ENCODE data around the gene TMOD3. TPM values are rescaled to one million over a fixed set of nuclear protein-coding genes. Genes with fewer than 3 reads are reported as not detected.

TMOD3 gene
- total RNA-seq, 2 experiments from 2014 or later, result 66.0 to 66.1 TPM

GRCh38 chr15:51838270-51838669 is 8.8 kb downstream of the TMOD3 start:
- DNase-seq, result no peak
- Mint-ChIP-seq H3K36me3 (ENCODE audit: low read depth) (peaks cover 13% of the 10 kb centered on the region), H3K4me3 (no peak overlapping the region), H3K27ac (peak overlapping the region; percentile 74), H3K27me3 (no peaks in the 10 kb centered on the region), H3K9me3 (no peaks in the 10 kb centered on the region), H3K4me1 (peaks cover 74% of the 10 kb centered on the region)
- POLR2A ChIA-PET, result no interaction called here
- CTCF ChIA-PET, result interaction anchor here (0.8 to 1.0 kb wide), 2 partner anchors 9 to 62 kb away, joined by 3 to 4 read pairs; partner anchors contain the start of gene TMOD3

GRCh38 chr15:51840692-51841091 is 11.2 kb downstream of the TMOD3 start:
- POLR2A ChIA-PET, result no interaction called here
- peaks cover 6% of the 10 kb centered on the region for H3K36me3 Mint-ChIP-seq (ENCODE audit: low read depth)

GRCh38 chr15:51841406-51842040 is 12.1 kb downstream of the TMOD3 start:
- POLR2A ChIA-PET, result no interaction called here
- no peak for DNase-seq
- no peak overlapping the region for H3K27ac Mint-ChIP-seq

More at GRCh38 chr15:51840692-51841091, 11.2 kb downstream of the TMOD3 start:
- CTCF ChIA-PET, result no interaction called here
- Mint-ChIP-seq H3K27ac (no peak overlapping the region), H3K4me1 (peaks cover 67% of the 10 kb centered on the region), H3K27me3 (no peaks in the 10 kb centered on the region), H3K9me3 (no peaks in the 10 kb centered on the region), H3K4me3 (no peak overlapping the region)
- no peak for DNase-seq

GRCh38 chr15:51842265-51842664 is 12.8 kb downstream of the TMOD3 start:
- Mint-ChIP-seq H3K27ac (peak overlapping the region; percentile 38), H3K9me3 (no peaks in the 10 kb centered on the region), H3K27me3 (no peaks in the 10 kb centered on the region), H3K4me1 (peaks cover 70% of the 10 kb centered on the region), H3K4me3 (no peak overlapping the region), H3K36me3 (ENCODE audit: low read depth) (peaks cover 4% of the 10 kb centered on the region)
- ChIA-PET POLR2A (no interaction called here), CTCF (no interaction called here)
- DNase-seq, result no peak

More at GRCh38 chr15:51841406-51842040, 12.1 kb downstream of the TMOD3 start:
- H3K9me3 Mint-ChIP-seq, result no peaks in the 10 kb centered on the region
- H3K4me3 Mint-ChIP-seq, result no peak overlapping the region
- CTCF ChIA-PET, result interaction anchor here (0.7 kb wide), 1 partner anchor 658 kb away, joined by 3 read pairs; no protein-coding TSS in a partner anchor
- no peaks in the 10 kb centered on the region for H3K27me3 Mint-ChIP-seq
- H3K36me3 Mint-ChIP-seq (ENCODE audit: low read depth), result peaks cover 6% of the 10 kb centered on the region
- H3K4me1 Mint-ChIP-seq, result peaks cover 70% of the 10 kb centered on the region

- H3K27ac Mint-ChIP-seq, result no peak overlapping the region
- CTCF ChIA-PET, result interaction anchor here (0.6 to 1.2 kb wide), 3 partner anchors 18 to 216 kb away, joined by 3 read pairs; no protein-coding TSS in a partner anchor
- peaks cover 5% of the 10 kb centered on the region for H3K36me3 Mint-ChIP-seq (ENCODE audit: low read depth)
- POLR2A ChIA-PET, result no interaction called here
- no peak overlapping the region for H3K4me3 Mint-ChIP-seq
- H3K9me3 Mint-ChIP-seq, result no peaks in the 10 kb centered on the region
- H3K27me3 Mint-ChIP-seq, result no peaks in the 10 kb centered on the region
- DNase-seq, result no peak
- peaks cover 63% of the 10 kb centered on the region for H3K4me1 Mint-ChIP-seq
Measured at GRCh38 chr15:51842852-51843737, 13.6 kb downstream of the TMOD3 start.

- H3K4me1 Mint-ChIP-seq, result peaks cover 60% of the 10 kb centered on the region
- no peak overlapping the region for H3K27ac Mint-ChIP-seq
- peaks cover 2% of the 10 kb centered on the region for H3K9me3 Mint-ChIP-seq
- H3K36me3 Mint-ChIP-seq (ENCODE audit: low read depth), result peaks cover 14% of the 10 kb centered on the region
- no peak overlapping the region for H3K4me3 Mint-ChIP-seq
- CTCF ChIA-PET, result interaction anchor here (1.1 to 1.7 kb wide), 3 partner anchors 9 to 29 kb away, joined by 3 to 6 read pairs (median 4); no protein-coding TSS in a partner anchor
- DNase-seq, result no peak
- no peaks in the 10 kb centered on the region for H3K27me3 Mint-ChIP-seq
- POLR2A ChIA-PET, result interaction anchor here (0.6 kb wide), 1 partner anchor 10 kb away, joined by 3 read pairs; no protein-coding TSS in a partner anchor
Measured at GRCh38 chr15:51844747-51845426, 15.4 kb downstream of the TMOD3 start.

- no peak overlapping the region for H3K27ac Mint-ChIP-seq
- no peaks in the 10 kb centered on the region for H3K27me3 Mint-ChIP-seq
- ChIA-PET POLR2A (no interaction called here), CTCF (interaction anchor here (0.7 to 1.7 kb wide), 3 partner anchors 8 to 282 kb away, joined by 3 to 6 read pairs (median 4); no protein-coding TSS in a partner anchor)
- H3K4me1 Mint-ChIP-seq, result peaks cover 61% of the 10 kb centered on the region
- no peak overlapping the region for H3K4me3 Mint-ChIP-seq
- H3K9me3 Mint-ChIP-seq, result peaks cover 2% of the 10 kb centered on the region
- H3K36me3 Mint-ChIP-seq (ENCODE audit: low read depth), result peaks cover 21% of the 10 kb centered on the region
- no peak for DNase-seq
Measured at GRCh38 chr15:51846066-51846462, 16.6 kb downstream of the TMOD3 start.

- ChIA-PET POLR2A (no interaction called here), CTCF (no interaction called here)
- Mint-ChIP-seq H3K4me3 (no peak overlapping the region), H3K4me1 (peaks cover 56% of the 10 kb centered on the region), H3K36me3 (ENCODE audit: low read depth) (peaks cover 18% of the 10 kb centered on the region), H3K9me3 (peaks cover 2% of the 10 kb centered on the region), H3K27ac (peak overlapping the region; percentile 32), H3K27me3 (no peaks in the 10 kb centered on the region)
- DNase-seq, result no peak
Measured at GRCh38 chr15:51846463-51847230, 17.2 kb downstream of the TMOD3 start.

GRCh38 chr15:51848811-51849210 is 19.4 kb downstream of the TMOD3 start:
- Mint-ChIP-seq H3K27me3 (no peaks in the 10 kb centered on the region), H3K4me3 (no peak overlapping the region), H3K27ac (no peak overlapping the region), H3K4me1 (peaks cover 44% of the 10 kb centered on the region), H3K9me3 (peaks cover 2% of the 10 kb centered on the region), H3K36me3 (ENCODE audit: low read depth) (peaks cover 17% of the 10 kb centered on the region)
- no peak for DNase-seq
- POLR2A ChIA-PET, result no interaction called here
- CTCF ChIA-PET, result no interaction called here

GRCh38 chr15:51849860-51850259 is 20.4 kb downstream of the TMOD3 start:
- Mint-ChIP-seq H3K9me3 (peaks cover 2% of the 10 kb centered on the region), H3K4me3 (no peak overlapping the region), H3K4me1 (peaks cover 42% of the 10 kb centered on the region), H3K36me3 (ENCODE audit: low read depth) (peaks cover 17% of the 10 kb centered on the region), H3K27ac (no peak overlapping the region), H3K27me3 (no peaks in the 10 kb centered on the region)
- ChIA-PET POLR2A (no interaction called here), CTCF (no interaction called here)
- no peak for DNase-seq

GRCh38 chr15:51853998-51854397 is 24.5 kb downstream of the TMOD3 start:
- H3K4me1 Mint-ChIP-seq, result peaks cover 27% of the 10 kb centered on the region
- ChIA-PET POLR2A (interaction anchor here (0.7 kb wide), 1 partner anchor 9 kb away, joined by 3 read pairs; no protein-coding TSS in a partner anchor), CTCF (interaction anchor here (0.6 to 1.6 kb wide), 3 partner anchors 9 to 75 kb away, joined by 4 to 6 read pairs (median 5); no protein-coding TSS in a partner anchor)
- peaks cover 12% of the 10 kb centered on the region for H3K36me3 Mint-ChIP-seq (ENCODE audit: low read depth)
- DNase-seq, result no peak
- no peak overlapping the region for H3K27ac Mint-ChIP-seq
- H3K27me3 Mint-ChIP-seq, result no peaks in the 10 kb centered on the region
- H3K9me3 Mint-ChIP-seq, result peaks cover 3% of the 10 kb centered on the region
- no peak overlapping the region for H3K4me3 Mint-ChIP-seq

GRCh38 chr15:51855612-51856011 is 26.2 kb downstream of the TMOD3 start:
- Mint-ChIP-seq H3K27me3 (no peaks in the 10 kb centered on the region), H3K4me3 (no peak overlapping the region), H3K9me3 (peaks cover 8% of the 10 kb centered on the region), H3K4me1 (peaks cover 30% of the 10 kb centered on the region), H3K27ac (no peak overlapping the region), H3K36me3 (ENCODE audit: low read depth) (peaks cover 15% of the 10 kb centered on the region)
- DNase-seq, result no peak
- ChIA-PET POLR2A (no interaction called here), CTCF (interaction anchor here (1.1 to 1.8 kb wide), 2 partner anchors 17 to 20 kb away, joined by 3 to 5 read pairs; no protein-coding TSS in a partner anchor)

Data from activated CD4-positive, alpha-beta T cell treated with anti-CD3 and anti-CD28 coated beads, Interleukin-2, amount 10 ng/mL, durations not matched to agents 7 days and 5 days (primary cell).